SK-N-SH treated with all-trans-retinoic acid at 6 μM for 48 hours (cell line): Measurements from ENCODE around the gene LPP.
A peak's percentile ranks its signal among the peaks of the same experiment; 100 is the strongest.

Source experiments
- ATAC-seq: fragments of 200-7000 bp; cut with Tn5 transposase; 3 replicates; pipeline ENCODE4 v1.9.1; 2020; ENCODE audit warnings: mild to moderate bottlenecking, moderate library complexity
- BACH2 ChIP-seq: fragments of 250-450 bp; sonication (Bioruptor Pico); IDR thresholded peaks from 2 replicates; pipeline ENCODE4 v1.9.0; 2021; ENCODE audit warnings: mild to moderate bottlenecking, borderline replicate concordance
- CSDC2 ChIP-seq: fragments of 250-450 bp; sonication (Bioruptor Pico); IDR thresholded peaks from 2 replicates; pipeline ENCODE4 v1.5.0; 2020; ENCODE audit warnings: mild to moderate bottlenecking, moderate library complexity
- ESRRG ChIP-seq: fragments of 250-450 bp; sonication (Bioruptor Pico); IDR thresholded peaks from 2 replicates; pipeline ENCODE4 v1.6.1; 2021; ENCODE audit warnings: mild to moderate bottlenecking
- GLIS3 ChIP-seq: fragments of 250-450 bp; sonication (Bioruptor Pico); IDR thresholded peaks from 2 replicates; pipeline ENCODE4 v1.5.0; 2020; ENCODE audit warnings: mild to moderate bottlenecking, moderate library complexity
- ISL1 ChIP-seq: fragments of 250-450 bp; sonication (Bioruptor Pico); IDR thresholded peaks from 2 replicates; pipeline ENCODE4 v2.1.2; 2022; ENCODE audit warnings: mild to moderate bottlenecking, moderate library complexity
- OSR1 ChIP-seq: fragments of 250-450 bp; sonication (Bioruptor Pico); IDR thresholded peaks from 2 replicates; pipeline ENCODE4 v1.8.0; 2022; ENCODE audit warnings: moderate library complexity, mild to moderate bottlenecking, inconsistent platforms
- PPARA ChIP-seq: fragments of 250-450 bp; sonication (Bioruptor Pico); IDR thresholded peaks from 2 replicates; pipeline ENCODE4 v1.5.0; 2020; ENCODE audit warnings: mild to moderate bottlenecking, borderline replicate concordance
- RARB ChIP-seq: fragments of 250-450 bp; sonication (Bioruptor Pico); IDR thresholded peaks from 2 replicates; pipeline ENCODE4 v1.8.0; 2021; ENCODE audit warnings: mild to moderate bottlenecking, moderate library complexity
- SNAI2 ChIP-seq: fragments of 250-450 bp; sonication (Bioruptor Pico); IDR thresholded peaks from 2 replicates; pipeline ENCODE4 v1.5.0; 2020; ENCODE audit warnings: mild to moderate bottlenecking, moderate library complexity
- TOX ChIP-seq: fragments of 250-450 bp; sonication (Bioruptor Pico); IDR thresholded peaks from 2 replicates; pipeline ENCODE4 v1.8.0; 2021; ENCODE audit warnings: mild to moderate bottlenecking, moderate library complexity, borderline replicate concordance
- ZC3H10 ChIP-seq: fragments of 250-450 bp; sonication (Bioruptor Pico); IDR thresholded peaks from 2 replicates; pipeline ENCODE4 v1.5.1; 2021; ENCODE audit warnings: mild to moderate bottlenecking, moderate library complexity
- ZFP3 ChIP-seq: fragments of 250-450 bp; sonication (Bioruptor Pico); IDR thresholded peaks from 2 replicates; pipeline ENCODE4 v1.5.0; 2020; ENCODE audit warnings: mild to moderate bottlenecking, moderate library complexity
- ZNF70 ChIP-seq: fragments of 450-650 bp; formaldehyde crosslinking; IDR thresholded peaks from 2 replicates; pipeline ENCODE4 v1.5.0; 2020; ENCODE audit warnings: mild to moderate bottlenecking, moderate library complexity
- TF ChIP-seq, protein P1 (sequence below): fragments of 250-450 bp; sonication (Bioruptor Pico); IDR thresholded peaks from 2 replicates; pipeline ENCODE4 v1.5.1; 2020; ENCODE audit warnings: low read depth, mild to moderate bottlenecking, moderate library complexity
- TF ChIP-seq, protein P2 (sequence below): fragments of 250-450 bp; sonication (Bioruptor Pico); IDR thresholded peaks from 2 replicates; pipeline ENCODE4 v1.5.0; 2020; ENCODE audit warnings: mild to moderate bottlenecking, moderate library complexity
- TF ChIP-seq, protein P3 (sequence below): fragments of 250-450 bp; sonication (Bioruptor Pico); IDR thresholded peaks from 2 replicates; pipeline ENCODE4 v1.8.0; 2021; ENCODE audit warnings: low read depth, mild to moderate bottlenecking, moderate library complexity, borderline replicate concordance
- TF ChIP-seq, protein P4 (sequence below): fragments of 250-450 bp; sonication (Bioruptor Pico); IDR thresholded peaks from 2 replicates; pipeline ENCODE4 v1.8.0; 2020; ENCODE audit warnings: mild to moderate bottlenecking, moderate library complexity, borderline replicate concordance

The LPP gene

DNA sequence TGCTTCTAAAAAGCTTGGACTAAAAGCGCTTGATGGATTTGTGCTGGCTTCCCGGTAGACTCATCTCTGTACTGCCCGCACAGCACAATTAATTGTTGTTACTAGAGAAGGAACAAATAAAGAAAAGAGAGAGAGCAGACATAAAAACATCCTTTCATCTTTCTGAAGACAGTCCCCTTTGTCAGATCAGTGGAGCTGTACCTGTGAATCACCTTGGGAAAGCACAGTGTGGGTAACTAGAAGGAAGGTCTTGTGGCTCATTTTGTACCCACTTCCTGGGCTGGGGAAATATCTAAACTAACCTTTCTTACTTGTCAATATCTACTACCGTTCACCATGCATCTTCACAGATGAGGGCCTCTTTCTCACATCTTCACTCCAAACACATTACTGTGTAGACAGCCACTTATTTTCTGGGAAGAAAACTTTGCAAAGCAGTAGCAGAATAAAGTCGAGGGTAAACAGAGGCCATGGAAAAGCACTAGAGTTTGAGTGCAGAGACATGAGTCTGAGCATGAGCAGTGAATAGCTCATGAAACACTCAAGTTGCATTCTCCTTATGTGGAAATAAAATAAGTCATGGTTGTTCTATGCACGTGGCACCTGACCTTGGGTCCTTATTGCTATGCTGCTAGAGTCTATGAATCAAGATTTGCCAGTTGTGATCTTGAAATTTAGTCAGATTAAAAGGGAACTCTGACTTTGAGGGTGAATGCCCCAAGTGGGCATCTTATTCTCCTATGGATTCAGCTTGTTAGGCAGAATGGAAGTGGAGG is 169.3 kb downstream of the LPP start (continued):
- TF ChIP-seq, protein P1, sequence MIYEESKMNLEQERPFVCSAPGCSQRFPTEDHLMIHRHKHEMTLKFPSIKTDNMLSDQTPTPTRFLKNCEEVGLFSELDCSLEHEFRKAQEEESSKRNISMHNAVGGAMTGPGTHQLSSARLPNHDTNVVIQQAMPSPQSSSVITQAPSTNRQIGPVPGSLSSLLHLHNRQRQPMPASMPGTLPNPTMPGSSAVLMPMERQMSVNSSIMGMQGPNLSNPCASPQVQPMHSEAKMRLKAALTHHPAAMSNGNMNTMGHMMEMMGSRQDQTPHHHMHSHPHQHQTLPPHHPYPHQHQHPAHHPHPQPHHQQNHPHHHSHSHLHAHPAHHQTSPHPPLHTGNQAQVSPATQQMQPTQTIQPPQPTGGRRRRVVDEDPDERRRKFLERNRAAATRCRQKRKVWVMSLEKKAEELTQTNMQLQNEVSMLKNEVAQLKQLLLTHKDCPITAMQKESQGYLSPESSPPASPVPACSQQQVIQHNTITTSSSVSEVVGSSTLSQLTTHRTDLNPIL (CRISPR knock-in tag): no peak
- TF ChIP-seq PPARA (CRISPR knock-in tag): no peak

DNA sequence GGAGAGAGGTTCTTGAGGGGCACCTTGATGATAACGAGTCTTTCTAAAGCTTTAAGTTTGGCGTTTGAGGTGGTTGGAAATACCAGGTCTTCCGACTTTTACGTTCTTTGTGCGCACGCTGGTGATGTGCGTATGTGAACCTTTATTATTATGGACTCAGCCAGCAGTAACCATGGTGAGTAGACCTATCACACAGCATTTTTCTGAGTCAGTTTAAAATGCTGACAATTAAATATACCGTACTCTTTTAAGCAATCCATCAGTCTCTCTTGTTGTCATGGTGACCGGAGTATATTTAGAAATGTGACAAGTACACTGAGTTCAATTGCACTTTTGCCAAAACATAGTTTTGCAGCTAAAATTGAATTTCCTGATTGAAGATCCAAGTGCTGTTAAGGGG is 172.2 kb downstream of the LPP start:
- peak; percentile 34; the same call in 1 of the 3 replicates for ATAC-seq
- TF ChIP-seq, protein P2, sequence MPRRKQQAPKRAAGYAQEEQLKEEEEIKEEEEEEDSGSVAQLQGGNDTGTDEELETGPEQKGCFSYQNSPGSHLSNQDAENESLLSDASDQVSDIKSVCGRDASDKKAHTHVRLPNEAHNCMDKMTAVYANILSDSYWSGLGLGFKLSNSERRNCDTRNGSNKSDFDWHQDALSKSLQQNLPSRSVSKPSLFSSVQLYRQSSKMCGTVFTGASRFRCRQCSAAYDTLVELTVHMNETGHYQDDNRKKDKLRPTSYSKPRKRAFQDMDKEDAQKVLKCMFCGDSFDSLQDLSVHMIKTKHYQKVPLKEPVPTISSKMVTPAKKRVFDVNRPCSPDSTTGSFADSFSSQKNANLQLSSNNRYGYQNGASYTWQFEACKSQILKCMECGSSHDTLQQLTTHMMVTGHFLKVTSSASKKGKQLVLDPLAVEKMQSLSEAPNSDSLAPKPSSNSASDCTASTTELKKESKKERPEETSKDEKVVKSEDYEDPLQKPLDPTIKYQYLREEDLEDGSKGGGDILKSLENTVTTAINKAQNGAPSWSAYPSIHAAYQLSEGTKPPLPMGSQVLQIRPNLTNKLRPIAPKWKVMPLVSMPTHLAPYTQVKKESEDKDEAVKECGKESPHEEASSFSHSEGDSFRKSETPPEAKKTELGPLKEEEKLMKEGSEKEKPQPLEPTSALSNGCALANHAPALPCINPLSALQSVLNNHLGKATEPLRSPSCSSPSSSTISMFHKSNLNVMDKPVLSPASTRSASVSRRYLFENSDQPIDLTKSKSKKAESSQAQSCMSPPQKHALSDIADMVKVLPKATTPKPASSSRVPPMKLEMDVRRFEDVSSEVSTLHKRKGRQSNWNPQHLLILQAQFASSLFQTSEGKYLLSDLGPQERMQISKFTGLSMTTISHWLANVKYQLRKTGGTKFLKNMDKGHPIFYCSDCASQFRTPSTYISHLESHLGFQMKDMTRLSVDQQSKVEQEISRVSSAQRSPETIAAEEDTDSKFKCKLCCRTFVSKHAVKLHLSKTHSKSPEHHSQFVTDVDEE (CRISPR knock-in tag): no peak
- TF ChIP-seq CSDC2 (CRISPR knock-in tag): 0 out of 2 replicates have a peak, but pooled peaks have one; percentile 42
- TF ChIP-seq, all 23 proteins: peak for 1

GRCh38 chr3:188326968-188327367 is 173.0 kb downstream of the LPP start:
- TF ChIP-seq ZNF70: no peak
- peak; percentile 21; the same call in 1 of the 2 replicates for TF ChIP-seq ISL1 (CRISPR knock-in tag)
- ATAC-seq: no peak

- no peak for TF ChIP-seq ESRRG (CRISPR knock-in tag)
- TF ChIP-seq ZC3H10: no peak
- ATAC-seq: no peak
Measured at GRCh38 chr3:188327433-188327832, 173.5 kb downstream of the LPP start.

- ATAC-seq: no peak
- TF ChIP-seq, protein P3, sequence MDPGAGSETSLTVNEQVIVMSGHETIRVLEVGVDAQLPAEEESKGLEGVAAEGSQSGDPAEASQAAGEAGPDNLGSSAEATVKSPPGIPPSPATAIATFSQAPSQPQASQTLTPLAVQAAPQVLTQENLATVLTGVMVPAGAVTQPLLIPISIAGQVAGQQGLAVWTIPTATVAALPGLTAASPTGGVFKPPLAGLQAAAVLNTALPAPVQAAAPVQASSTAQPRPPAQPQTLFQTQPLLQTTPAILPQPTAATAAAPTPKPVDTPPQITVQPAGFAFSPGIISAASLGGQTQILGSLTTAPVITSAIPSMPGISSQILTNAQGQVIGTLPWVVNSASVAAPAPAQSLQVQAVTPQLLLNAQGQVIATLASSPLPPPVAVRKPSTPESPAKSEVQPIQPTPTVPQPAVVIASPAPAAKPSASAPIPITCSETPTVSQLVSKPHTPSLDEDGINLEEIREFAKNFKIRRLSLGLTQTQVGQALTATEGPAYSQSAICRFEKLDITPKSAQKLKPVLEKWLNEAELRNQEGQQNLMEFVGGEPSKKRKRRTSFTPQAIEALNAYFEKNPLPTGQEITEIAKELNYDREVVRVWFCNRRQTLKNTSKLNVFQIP (CRISPR knock-in tag): no peak
- TF ChIP-seq GLIS3 (CRISPR knock-in tag): no peak
- TF ChIP-seq PPARA (CRISPR knock-in tag): no peak
- TF ChIP-seq, protein P4, sequence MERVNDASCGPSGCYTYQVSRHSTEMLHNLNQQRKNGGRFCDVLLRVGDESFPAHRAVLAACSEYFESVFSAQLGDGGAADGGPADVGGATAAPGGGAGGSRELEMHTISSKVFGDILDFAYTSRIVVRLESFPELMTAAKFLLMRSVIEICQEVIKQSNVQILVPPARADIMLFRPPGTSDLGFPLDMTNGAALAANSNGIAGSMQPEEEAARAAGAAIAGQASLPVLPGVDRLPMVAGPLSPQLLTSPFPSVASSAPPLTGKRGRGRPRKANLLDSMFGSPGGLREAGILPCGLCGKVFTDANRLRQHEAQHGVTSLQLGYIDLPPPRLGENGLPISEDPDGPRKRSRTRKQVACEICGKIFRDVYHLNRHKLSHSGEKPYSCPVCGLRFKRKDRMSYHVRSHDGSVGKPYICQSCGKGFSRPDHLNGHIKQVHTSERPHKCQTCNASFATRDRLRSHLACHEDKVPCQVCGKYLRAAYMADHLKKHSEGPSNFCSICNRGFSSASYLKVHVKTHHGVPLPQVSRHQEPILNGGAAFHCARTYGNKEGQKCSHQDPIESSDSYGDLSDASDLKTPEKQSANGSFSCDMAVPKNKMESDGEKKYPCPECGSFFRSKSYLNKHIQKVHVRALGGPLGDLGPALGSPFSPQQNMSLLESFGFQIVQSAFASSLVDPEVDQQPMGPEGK (CRISPR knock-in tag): no peak
- no peak for TF ChIP-seq OSR1 (CRISPR knock-in tag)
- TF ChIP-seq ZNF70: no peak
- TF ChIP-seq RARB (CRISPR knock-in tag): no peak
- TF ChIP-seq BACH2 (CRISPR knock-in tag): no peak
- no peak for TF ChIP-seq TOX (CRISPR knock-in tag)
- TF ChIP-seq, protein P1 (CRISPR knock-in tag): no peak
- TF ChIP-seq, protein P2 (CRISPR knock-in tag): no peak
- no peak for TF ChIP-seq CSDC2 (CRISPR knock-in tag)
- no peak for TF ChIP-seq ISL1 (CRISPR knock-in tag)
- no peak for TF ChIP-seq ZFP3 (CRISPR knock-in tag)
- no peak for TF ChIP-seq SNAI2
Measured at GRCh38 chr3:188330138-188330537, 176.2 kb downstream of the LPP start.
